Mesenchymal stem cell (in vitro differentiated cells and primary cell): ENCODE measurements around the gene CAPN11.
A peak's percentile ranks its signal among the peaks of the same experiment; 100 is the strongest.
"Not testable (repeated sequence)": the region's sequence is repeated elsewhere in the genome, so short reads cannot be mapped to it uniquely, and the experiment has no call there.

Experiments
- DNase-seq: peaks from one replicate; pipeline ENCODE4 v3.0.0-alpha.2; 2013
- H2AFZ ChIP-seq: one replicate; pipeline ENCODE4 v1.6.1; 2013; ENCODE audit warnings: low read depth, mild to moderate bottlenecking, control low read depth, inconsistent platforms, low read length, moderate library complexity
- H2AK5ac ChIP-seq: 2 replicates; pipeline ENCODE4 v1.6.1; 2013; ENCODE audit warnings: low read length, moderate library complexity, mild to moderate bottlenecking, inconsistent platforms; ENCODE audit not compliant: severe bottlenecking
- H2BK120ac ChIP-seq: one replicate; pipeline ENCODE4 v1.6.1; 2013; ENCODE audit warnings: low read depth, mild to moderate bottlenecking, inconsistent platforms, low read length, moderate library complexity
- H2BK12ac ChIP-seq, 2 experiments: one replicate each; pipeline ENCODE4 v1.6.1; 2013; ENCODE audit warnings: inconsistent platforms in 2 of 2, low read length in 2 of 2, mild to moderate bottlenecking in 2 of 2, moderate library complexity in 2 of 2, control low read depth in 1 of 2
- H2BK15ac ChIP-seq: one replicate; pipeline ENCODE4 v1.6.1; 2013; ENCODE audit warnings: mild to moderate bottlenecking, low read depth, inconsistent platforms; ENCODE audit not compliant: poor library complexity, severe bottlenecking
- H2BK5ac ChIP-seq: 2 replicates; pipeline ENCODE4 v1.6.1; 2013; ENCODE audit warnings: low read depth, mild to moderate bottlenecking, low read length, control low read depth, inconsistent platforms; ENCODE audit not compliant: poor library complexity, severe bottlenecking
- H3K14ac ChIP-seq, 2 experiments: one replicate each; pipeline ENCODE4 v1.6.1; 2013; ENCODE audit warnings: inconsistent platforms in 2 of 2, low read length in 2 of 2, control low read depth in 1 of 2, mild to moderate bottlenecking in 1 of 2, moderate library complexity in 1 of 2
- H3K18ac ChIP-seq, 2 experiments: one replicate each; pipeline ENCODE4 v1.6.1; 2013; ENCODE audit warnings: inconsistent platforms in 2 of 2, low read length in 2 of 2, control low read depth in 1 of 2, low read depth in 1 of 2, mild to moderate bottlenecking in 1 of 2
- H3K23ac ChIP-seq, 2 experiments: one replicate each; pipeline ENCODE4 v1.6.1; 2013; ENCODE audit warnings: inconsistent platforms in 2 of 2, low read length in 2 of 2, mild to moderate bottlenecking in 2 of 2, moderate library complexity in 2 of 2, control low read depth in 1 of 2
- H3K27ac ChIP-seq: 2 replicates; pipeline ENCODE4 v1.5.1; 2013; ENCODE audit warnings: mild to moderate bottlenecking, moderate library complexity, low read length, control low read depth, inconsistent platforms; ENCODE audit not compliant: poor library complexity, severe bottlenecking
- H3K27me3 ChIP-seq, 2 experiments: 2 replicates each; pipeline versions ENCODE4 v1.6.1 to v1.7.0; 2013; ENCODE audit warnings: low read length in 2 of 2, mild to moderate bottlenecking in 2 of 2, moderate library complexity in 2 of 2, control low read depth in 1 of 2, inconsistent platforms in 1 of 2; ENCODE audit not compliant: control insufficient read depth in 1 of 2, insufficient read depth in 1 of 2
- H3K36me3 ChIP-seq, 2 experiments: 2 replicates each; pipeline versions ENCODE4 v1.6.1 to v1.7.0; 2013; ENCODE audit warnings: low read length in 2 of 2, control low read depth in 1 of 2, inconsistent platforms in 1 of 2, low read depth in 1 of 2, mild to moderate bottlenecking in 1 of 2; ENCODE audit not compliant: insufficient read depth in 2 of 2, control insufficient read depth in 1 of 2
- H3K4ac ChIP-seq, 2 experiments: one replicate each; pipeline ENCODE4 v1.6.1; 2013; ENCODE audit warnings: inconsistent platforms in 2 of 2, low read length in 2 of 2, mild to moderate bottlenecking in 2 of 2, moderate library complexity in 2 of 2, control low read depth in 1 of 2, low read depth in 1 of 2
- H3K4me1 ChIP-seq: 2 replicates; pipeline ENCODE4 v1.6.1; 2013; ENCODE audit warnings: low read depth, low read length, control low read depth; ENCODE audit not compliant: control insufficient read depth, insufficient read depth
- H3K4me2 ChIP-seq: 2 replicates; pipeline ENCODE4 v1.6.1; 2013; ENCODE audit warnings: low read length, mild to moderate bottlenecking, inconsistent platforms; ENCODE audit not compliant: poor library complexity, severe bottlenecking
- H3K4me3 ChIP-seq, 2 experiments: 2 replicates each; pipeline versions ENCODE4 v1.5.1 to v1.7.0; 2013; ENCODE audit warnings: low read length in 2 of 2, mild to moderate bottlenecking in 2 of 2, control low read depth in 1 of 2, low read depth in 1 of 2; ENCODE audit not compliant: insufficient read depth in 1 of 2
- H3K79me1 ChIP-seq: replicated peaks from 2 replicates; pipeline ENCODE4 v1.6.1; 2013; ENCODE audit warnings: mild to moderate bottlenecking, control low read depth, low read length, inconsistent platforms; ENCODE audit not compliant: poor library complexity, severe bottlenecking
- H3K9ac ChIP-seq: 2 replicates; pipeline ENCODE4 v1.7.0; 2013; ENCODE audit warnings: mild to moderate bottlenecking, low read length, moderate library complexity
- H3K9me3 ChIP-seq: 2 replicates; pipeline ENCODE4 v1.7.0; 2013; ENCODE audit warnings: mild to moderate bottlenecking, low read length; ENCODE audit not compliant: control insufficient read depth
- H4K8ac ChIP-seq: one replicate; pipeline ENCODE4 v1.6.1; 2013; ENCODE audit warnings: inconsistent platforms, mild to moderate bottlenecking, low read length, moderate library complexity
- H4K91ac ChIP-seq: one replicate; pipeline ENCODE4 v1.6.1; 2013; ENCODE audit warnings: mild to moderate bottlenecking, low read length, inconsistent platforms
- WGBS: methylation state at CpG from one replicate; pipeline ENCODE4 v1.1.7; 2013; ENCODE audit warnings: mixed read lengths; 5-methylcytosine and 5-hydroxymethylcytosine counted together

CAPN11 gene

DNA sequence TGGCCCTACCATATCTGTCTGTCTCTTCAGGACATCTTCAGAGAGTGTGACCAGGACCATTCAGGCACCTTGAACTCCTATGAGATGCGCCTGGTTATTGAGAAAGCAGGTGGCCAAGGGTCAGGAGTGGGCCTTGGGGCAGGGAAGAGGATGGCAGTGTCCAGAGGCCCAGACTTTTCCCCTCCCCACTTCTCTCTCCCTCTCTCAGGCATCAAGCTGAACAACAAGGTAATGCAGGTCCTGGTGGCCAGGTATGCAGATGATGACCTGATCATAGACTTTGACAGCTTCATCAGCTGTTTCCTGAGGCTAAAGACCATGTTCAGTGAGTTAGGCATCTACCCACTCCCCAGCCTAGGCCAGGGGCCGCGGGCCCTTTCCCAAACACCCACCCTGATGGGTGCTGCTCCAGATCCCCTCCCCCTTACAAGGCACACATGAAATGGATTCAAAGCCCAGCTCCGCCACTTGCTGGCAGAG, 24.3 kb downstream of the CAPN11 start:
- Histone ChIP-seq H3K27me3 (peaks cover 15 to 26% of the 10 kb centered on the region in 2 experiments), H3K18ac (no peak overlapping the region), H3K9me3 (no peaks in the 10 kb centered on the region), H2AK5ac (no peak overlapping the region), H2BK120ac (no peak overlapping the region), H2BK12ac (no peak overlapping the region), H3K9ac (no peak overlapping the region), H3K27ac (no peak overlapping the region), H3K14ac (no peak overlapping the region), H3K4me3 (no peak overlapping the region), H3K79me1 (no peaks in the 10 kb centered on the region), H4K91ac (no peak overlapping the region), H3K4me2 (no peak overlapping the region), H2BK5ac (no peak overlapping the region), H2BK15ac (no peak overlapping the region), H3K4me1 (peaks cover 4% of the 10 kb centered on the region), H3K23ac (no peak overlapping the region), H2AFZ (no peak overlapping the region), H3K4ac (no peak overlapping the region), H4K8ac (no peak overlapping the region), H3K36me3 (no peaks in the 10 kb centered on the region)
- WGBS: 97% methylated on average over 3 of the region's 4 CpGs
- no peak for DNase-seq

DNA sequence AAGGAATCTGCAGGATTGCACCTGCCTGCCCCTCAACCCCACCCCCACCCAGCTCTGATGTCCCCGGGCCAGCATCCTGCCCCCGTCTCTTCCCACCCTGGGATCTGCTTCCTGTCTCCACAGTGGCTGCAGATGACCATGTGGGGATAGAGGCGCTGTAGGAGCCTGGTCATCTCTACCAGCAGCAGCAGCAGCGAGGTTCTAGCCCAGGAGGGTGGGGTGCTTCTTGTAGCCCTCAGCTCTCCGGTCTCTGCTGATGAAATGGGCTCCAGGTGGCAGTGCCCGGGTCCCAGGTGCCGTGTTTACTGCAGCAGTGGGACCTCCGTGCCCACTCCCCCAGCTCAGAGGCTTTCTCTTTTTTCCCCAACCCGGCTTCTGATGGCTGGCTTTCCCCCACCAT, 25.2 kb downstream of the CAPN11 start:
- Histone ChIP-seq H3K14ac (no peak overlapping the region), H2AK5ac (no peak overlapping the region), H3K4me1 (peaks cover 4% of the 10 kb centered on the region), H3K4me3 (no peak overlapping the region), H4K91ac (no peak overlapping the region), H2AFZ (no peak overlapping the region), H3K23ac (no peak overlapping the region), H3K27ac (no peak overlapping the region), H2BK12ac (no peak overlapping the region), H2BK120ac (no peak overlapping the region), H3K4me2 (no peak overlapping the region), H3K36me3 (no peaks in the 10 kb centered on the region), H2BK5ac (no peak overlapping the region), H3K9ac (no peak overlapping the region), H2BK15ac (no peak overlapping the region), H3K9me3 (no peaks in the 10 kb centered on the region), H4K8ac (no peak overlapping the region), H3K79me1 (no peaks in the 10 kb centered on the region), H3K4ac (no peak overlapping the region), H3K18ac (no peak overlapping the region), H3K27me3 (peaks cover 15 to 26% of the 10 kb centered on the region in 2 experiments)
- DNase-seq: no peak
- WGBS: 53% methylated on average over 6 of the region's 9 CpGs

DNA sequence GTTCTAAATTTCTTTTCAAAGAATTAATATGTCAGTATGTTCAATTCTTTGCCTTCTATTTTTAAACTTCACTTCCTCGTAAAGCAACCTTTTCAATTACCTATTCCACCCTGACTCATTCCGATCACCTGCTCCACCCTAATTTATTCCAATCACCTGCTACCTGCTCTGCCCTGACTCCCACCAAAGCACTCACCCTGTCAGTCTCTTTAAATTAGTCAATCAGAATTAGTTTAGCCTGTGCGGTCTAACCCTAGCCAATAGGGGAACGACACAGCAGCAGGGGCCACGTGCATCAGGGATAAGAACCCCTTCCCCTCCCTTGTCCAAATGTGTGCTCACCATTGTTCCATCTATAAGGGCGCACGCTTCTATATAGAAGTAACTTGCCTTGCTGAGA, 26.7 kb downstream of the CAPN11 start:
- not testable (repeated sequence) for H2AK5ac ChIP-seq, H3K4me3 ChIP-seq, H2BK5ac ChIP-seq, H3K18ac ChIP-seq, DNase-seq, H2BK120ac ChIP-seq, H4K91ac ChIP-seq, H3K4me2 ChIP-seq, H3K9me3 ChIP-seq, H3K36me3 ChIP-seq, H2BK12ac ChIP-seq, H3K23ac ChIP-seq, H3K14ac ChIP-seq, H2BK15ac ChIP-seq, H3K4me1 ChIP-seq, H3K27ac ChIP-seq, H2AFZ ChIP-seq, H3K4ac ChIP-seq, H3K9ac ChIP-seq, H3K79me1 ChIP-seq, H4K8ac ChIP-seq
- peaks cover 15 to 26% of the 10 kb centered on the region in 2 experiments for H3K27me3 ChIP-seq
- 90% methylated on average over 5 of the region's 7 CpGs for WGBS

DNA sequence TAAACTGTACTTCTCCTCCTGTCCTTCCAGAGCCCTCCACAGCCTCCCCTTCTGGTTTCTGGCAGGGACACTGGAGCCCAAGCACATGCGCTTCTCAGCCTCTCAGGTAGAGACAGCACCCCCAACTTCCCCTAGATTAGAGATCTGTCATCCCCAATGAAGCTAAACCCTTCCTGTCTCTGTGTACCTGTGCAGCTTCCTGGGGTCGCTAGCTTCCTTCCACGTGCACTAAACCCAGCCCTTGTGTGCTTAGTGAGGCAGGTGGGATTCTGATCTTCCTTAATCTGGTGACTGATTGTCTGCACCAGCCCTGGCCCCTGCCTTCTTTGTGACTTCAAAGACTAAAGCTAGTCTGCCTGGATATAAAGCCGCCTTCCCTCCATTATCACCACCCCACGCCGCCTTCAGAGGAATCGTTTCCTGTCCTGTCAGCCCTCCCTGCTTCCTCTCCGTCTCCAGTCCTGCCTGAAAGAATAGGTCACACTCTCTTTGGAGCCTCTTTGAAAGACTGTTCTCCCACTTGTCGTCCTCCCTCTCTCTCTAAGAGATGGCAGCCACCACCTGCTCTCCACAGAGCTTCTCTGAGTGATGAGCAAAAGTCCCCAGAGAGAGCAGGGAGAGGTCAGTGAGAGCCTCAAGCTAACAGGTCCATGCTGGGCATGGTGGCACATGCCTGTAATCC, 27.5 kb downstream of the CAPN11 start:
- WGBS: 26% methylated on average over 9 of the region's 9 CpGs
- no peak overlapping the region for H3K23ac ChIP-seq
- H2BK5ac ChIP-seq: no peak overlapping the region
- no peaks in the 10 kb centered on the region for H3K9me3 ChIP-seq
- no peak overlapping the region for H2BK120ac ChIP-seq
- no peak overlapping the region for H2AK5ac ChIP-seq
- H2BK12ac ChIP-seq: no peak overlapping the region
- peaks cover 2% of the 10 kb centered on the region for H3K4me1 ChIP-seq
- no peak overlapping the region for H2BK15ac ChIP-seq
- H3K27me3 ChIP-seq: peaks cover 15 to 26% of the 10 kb centered on the region in 2 experiments
- H4K8ac ChIP-seq: peak overlapping the region; percentile 52
- peak overlapping the region in 1 of 2 experiments; percentile 51 for H3K14ac ChIP-seq
- no peak overlapping the region for H4K91ac ChIP-seq
- no peaks in the 10 kb centered on the region for H3K79me1 ChIP-seq
- H3K4me3 ChIP-seq: no peak overlapping the region
- H3K9ac ChIP-seq: no peak overlapping the region
- no peak overlapping the region for H3K4me2 ChIP-seq
- H3K36me3 ChIP-seq: no peaks in the 10 kb centered on the region
- no peak overlapping the region for H3K4ac ChIP-seq
- H2AFZ ChIP-seq: no peak overlapping the region
- no peak overlapping the region for H3K18ac ChIP-seq
- no peak overlapping the region for H3K27ac ChIP-seq
- no peak for DNase-seq
